ENCODE results near the gene C1QTNF7.

- TF ChIP-seq EZH2 (IDR thresholded peaks at IDR 0.05; ENCODE audit: insufficient read depth, poor library complexity, severe bottlenecking): no peak
- no peak for TF ChIP-seq EZH2phosphoT487 (IDR thresholded peaks at IDR 0.05; ENCODE audit: insufficient read depth, low read depth)
Observed at GRCh38 chr4:15488136-15488535, 60.3 kb downstream of the C1QTNF7 start.
